HEK293T (cell line): ENCODE measurements around the gene ZNF672.
"Not testable (repeated sequence)": the region's sequence is repeated elsewhere in the genome, so short reads cannot be mapped to it uniquely, and the experiment has no call there.

Source experiments
- CTCF ChIA-PET: fragments of 350-600 bp; formaldehyde crosslinking; extraction: SDS; loops from one replicate; lab custom pipeline; 2021; ENCODE audit warnings: antibody characterized with exemption, inconsistent platforms; lab: Yijun Ruan, JAX
- POLR2A ChIA-PET: fragments of 350-600 bp; formaldehyde crosslinking; extraction: SDS; loops from one replicate; lab custom pipeline; 2020; ENCODE audit warnings: antibody characterized with exemption, inconsistent platforms; lab: Yijun Ruan, JAX
- DNase-seq: peaks from one replicate; pipeline ENCODE4 v3.0.0; 2012; ENCODE audit warnings: mixed read lengths; ENCODE audit errors: extremely low spot score
- ARNT ChIP-seq: fragments of 450-650 bp; IDR thresholded peaks from 2 replicates; pipeline ENCODE4 v1.6.1; 2017; ENCODE audit warnings: mild to moderate bottlenecking
- BHLHE40 ChIP-seq: fragments of 450-650 bp; IDR thresholded peaks from 2 replicates; pipeline ENCODE4 v1.6.1; 2016; ENCODE audit warnings: mild to moderate bottlenecking, moderate library complexity, borderline replicate concordance
- CTBP1 ChIP-seq: fragments of 450-650 bp; IDR thresholded peaks from 2 replicates; pipeline ENCODE4 v1.6.1; 2016; ENCODE audit warnings: borderline replicate concordance
- ELF4 ChIP-seq: fragments of 450-650 bp; IDR thresholded peaks from 2 replicates; pipeline ENCODE4 v1.6.1; 2017; ENCODE audit warnings: antibody characterized with exemption
- FOXA1 ChIP-seq: fragments of 450-650 bp; IDR thresholded peaks from 2 replicates; pipeline ENCODE4 v1.6.1; 2016; ENCODE audit warnings: mild to moderate bottlenecking
- FOXK2 ChIP-seq: fragments of 450-650 bp; IDR thresholded peaks from 2 replicates; pipeline ENCODE4 v1.6.1; 2016; ENCODE audit warnings: mild to moderate bottlenecking
- FOXM1 ChIP-seq: fragments of 450-650 bp; IDR thresholded peaks from 2 replicates; pipeline ENCODE4 v1.6.1; 2017; ENCODE audit warnings: mild to moderate bottlenecking, borderline replicate concordance
- HDGF ChIP-seq: fragments of 450-650 bp; IDR thresholded peaks from 2 replicates; pipeline ENCODE4 v1.6.1; 2017; ENCODE audit warnings: antibody characterized with exemption, borderline replicate concordance
- L3MBTL2 ChIP-seq: fragments of 450-650 bp; conservative IDR thresholded peaks from 2 replicates; pipeline ENCODE4 v1.6.1; 2016; ENCODE audit warnings: mild to moderate bottlenecking
- LEF1 ChIP-seq: fragments of 450-650 bp; IDR thresholded peaks from 2 replicates; pipeline ENCODE4 v1.6.1; 2017; ENCODE audit warnings: mild to moderate bottlenecking, borderline replicate concordance
- NFRKB ChIP-seq: fragments of 450-650 bp; IDR thresholded peaks from 2 replicates; pipeline ENCODE4 v1.6.1; 2016; ENCODE audit warnings: mild to moderate bottlenecking, moderate library complexity
- SP1 ChIP-seq: fragments of 450-650 bp; IDR thresholded peaks from 2 replicates; pipeline ENCODE4 v1.6.1; 2017
- SUZ12 ChIP-seq: fragments of 450-650 bp; IDR thresholded peaks from 2 replicates; pipeline ENCODE4 v1.6.1; 2016; ENCODE audit warnings: mild to moderate bottlenecking
- TARDBP ChIP-seq: fragments of 450-650 bp; IDR thresholded peaks from 2 replicates; pipeline ENCODE4 v1.6.1; 2016
- ZNF384 ChIP-seq: fragments of 450-650 bp; IDR thresholded peaks from 2 replicates; pipeline ENCODE4 v1.6.1; 2016
- TF ChIP-seq, protein P1 (sequence below): fragments of 450-650 bp; IDR thresholded peaks from 2 replicates; pipeline ENCODE4 v1.6.1; 2016

Gene ZNF672

DNA sequence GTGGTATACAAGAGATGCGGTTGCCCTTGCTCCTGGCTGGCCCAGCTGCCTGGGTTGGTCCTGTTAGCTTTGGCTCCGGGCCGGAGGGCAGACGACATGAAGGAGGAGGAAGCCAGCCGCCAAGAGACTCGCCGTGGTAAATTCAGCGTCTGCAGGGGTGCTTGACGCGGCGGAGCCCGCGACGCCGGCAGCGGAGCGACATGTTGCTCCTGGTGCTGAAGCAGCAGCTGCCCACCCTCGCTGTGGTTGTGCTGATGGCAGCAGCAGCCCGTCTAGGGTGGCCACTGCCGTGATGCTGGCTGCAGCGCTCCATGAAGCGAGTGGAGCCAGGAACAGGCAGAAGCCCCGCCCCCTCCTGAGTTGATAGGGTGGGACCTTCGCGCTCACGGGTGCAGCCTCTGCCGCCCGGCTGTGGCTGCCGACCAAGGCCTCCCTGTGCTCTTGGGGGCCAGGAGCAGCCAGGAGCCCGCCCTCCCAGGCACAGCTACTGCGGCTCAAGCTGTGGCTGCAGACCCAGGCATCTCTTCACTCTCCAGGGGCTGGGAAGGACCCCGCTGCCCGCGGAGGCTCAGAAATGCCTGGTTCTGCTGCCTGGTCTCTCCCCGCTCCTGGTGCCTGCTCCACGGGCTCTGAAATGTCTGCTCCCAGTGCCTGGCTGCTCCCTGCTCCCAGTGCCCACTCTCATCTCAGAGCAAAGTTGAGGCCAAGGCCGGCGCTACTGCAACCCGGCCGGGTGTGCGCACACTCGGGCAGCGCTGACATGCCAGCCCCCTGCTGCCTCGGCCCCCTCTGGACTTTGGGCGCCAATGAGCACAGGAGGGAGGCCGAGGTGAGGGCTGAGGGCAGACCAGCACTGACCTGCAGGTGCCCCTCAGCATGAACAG, 25.2 kb downstream of the ZNF672 start:
- POLR2A ChIA-PET, result no interaction called here
- TF ChIP-seq CTBP1 (no peak), SUZ12 (no peak), L3MBTL2 (peak; percentile 33; the same call in 1 of the 2 replicates)
- TF ChIP-seq, protein P1, sequence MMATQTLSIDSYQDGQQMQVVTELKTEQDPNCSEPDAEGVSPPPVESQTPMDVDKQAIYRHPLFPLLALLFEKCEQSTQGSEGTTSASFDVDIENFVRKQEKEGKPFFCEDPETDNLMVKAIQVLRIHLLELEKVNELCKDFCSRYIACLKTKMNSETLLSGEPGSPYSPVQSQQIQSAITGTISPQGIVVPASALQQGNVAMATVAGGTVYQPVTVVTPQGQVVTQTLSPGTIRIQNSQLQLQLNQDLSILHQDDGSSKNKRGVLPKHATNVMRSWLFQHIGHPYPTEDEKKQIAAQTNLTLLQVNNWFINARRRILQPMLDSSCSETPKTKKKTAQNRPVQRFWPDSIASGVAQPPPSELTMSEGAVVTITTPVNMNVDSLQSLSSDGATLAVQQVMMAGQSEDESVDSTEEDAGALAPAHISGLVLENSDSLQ, result no peak
- CTCF ChIA-PET, result no interaction called here
- DNase-seq, result peak; percentile 39

DNA sequence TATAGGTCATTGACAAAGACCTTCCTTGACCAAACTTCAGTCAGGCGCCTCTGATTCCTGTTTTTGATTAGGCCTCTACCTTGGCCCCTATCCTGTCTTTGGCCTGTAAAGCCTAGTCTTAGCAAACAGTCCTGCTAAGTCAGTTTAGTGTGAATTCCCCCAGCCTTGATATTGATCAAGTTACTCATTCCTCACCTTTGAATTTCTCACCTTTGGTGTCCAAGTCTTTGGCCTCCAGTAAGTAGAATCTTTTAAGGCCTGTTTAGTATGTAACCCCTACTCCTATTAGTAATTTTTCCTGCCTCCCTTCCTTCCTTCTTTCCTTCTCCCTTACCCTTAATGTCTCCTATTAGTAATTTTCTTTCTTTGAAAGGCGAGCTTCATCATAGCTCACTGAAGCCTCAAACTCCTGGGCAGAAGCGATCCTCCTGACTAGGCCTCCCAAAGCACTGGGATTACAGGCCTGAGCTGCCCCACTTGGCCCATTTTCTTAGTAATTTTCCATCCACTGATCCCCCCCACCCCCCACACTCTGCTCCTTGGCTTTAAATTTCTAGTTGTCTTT, 33.9 kb downstream of the ZNF672 start:
- POLR2A ChIA-PET, result interaction anchor here (2.1 kb wide), 1 partner anchor 13 kb away, joined by 9 read pairs; the partner anchor contains the start of gene ZNF692
- TF ChIP-seq BHLHE40, result no peak
- TF ChIP-seq TARDBP, result no peak
- TF ChIP-seq SUZ12, result no peak
- TF ChIP-seq FOXA1, result no peak
- TF ChIP-seq ZNF384, result no peak
- TF ChIP-seq L3MBTL2, result no peak
- no peak for TF ChIP-seq ARNT
- TF ChIP-seq NFRKB, result no peak
- TF ChIP-seq SP1, result no peak
- CTCF ChIA-PET, result no interaction called here
- no peak for DNase-seq

DNA sequence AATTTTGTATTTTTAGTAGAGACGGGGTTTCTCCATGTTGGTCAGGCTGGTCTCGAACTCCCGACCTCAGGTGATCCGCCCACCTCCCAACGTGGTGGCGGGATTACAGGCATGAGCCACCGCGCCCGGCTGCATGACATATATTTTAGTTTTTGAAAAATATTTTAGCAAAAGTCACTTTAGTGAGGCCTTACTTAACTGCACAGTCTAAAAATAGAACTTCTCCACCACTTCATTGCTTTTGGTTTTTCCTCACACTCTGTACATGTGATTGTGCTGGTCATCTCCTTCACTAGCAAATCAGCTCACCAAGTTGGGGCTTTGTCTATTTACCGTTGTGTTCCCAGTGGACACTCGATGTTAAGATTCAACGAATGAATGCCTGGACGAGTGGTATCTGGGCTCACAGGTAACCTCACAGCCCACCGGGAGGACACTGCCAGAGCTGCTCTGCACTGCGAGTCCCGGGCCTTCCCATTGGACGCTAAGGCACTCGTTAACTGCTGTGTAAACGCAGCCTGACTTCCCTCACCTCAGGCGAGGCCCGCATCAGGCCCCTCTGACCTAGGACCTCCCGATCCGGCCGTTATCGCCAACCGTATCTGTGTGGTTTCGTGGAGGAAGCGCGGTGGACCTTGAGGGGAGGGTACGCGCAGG, 34.9 kb downstream of the ZNF672 start:
- CTCF ChIA-PET, result no interaction called here
- POLR2A ChIA-PET, result interaction anchor here (1.1 to 2.1 kb wide), 3 partner anchors 13 to 33 kb away, joined by 6 to 9 read pairs (median 6); partner anchors contain the start of genes PGBD2 and ZNF692
- TF ChIP-seq, protein P1, result no peak
- TF ChIP-seq ARNT, result no peak
- TF ChIP-seq ELF4, result no peak
- TF ChIP-seq FOXM1, result no peak
- TF ChIP-seq L3MBTL2, result peak; percentile 72; the same call in 1 of the 2 replicates
- TF ChIP-seq SUZ12, result no peak
- TF ChIP-seq NFRKB, result no peak
- no peak for TF ChIP-seq CTBP1
- peak; percentile 39 for DNase-seq

DNA sequence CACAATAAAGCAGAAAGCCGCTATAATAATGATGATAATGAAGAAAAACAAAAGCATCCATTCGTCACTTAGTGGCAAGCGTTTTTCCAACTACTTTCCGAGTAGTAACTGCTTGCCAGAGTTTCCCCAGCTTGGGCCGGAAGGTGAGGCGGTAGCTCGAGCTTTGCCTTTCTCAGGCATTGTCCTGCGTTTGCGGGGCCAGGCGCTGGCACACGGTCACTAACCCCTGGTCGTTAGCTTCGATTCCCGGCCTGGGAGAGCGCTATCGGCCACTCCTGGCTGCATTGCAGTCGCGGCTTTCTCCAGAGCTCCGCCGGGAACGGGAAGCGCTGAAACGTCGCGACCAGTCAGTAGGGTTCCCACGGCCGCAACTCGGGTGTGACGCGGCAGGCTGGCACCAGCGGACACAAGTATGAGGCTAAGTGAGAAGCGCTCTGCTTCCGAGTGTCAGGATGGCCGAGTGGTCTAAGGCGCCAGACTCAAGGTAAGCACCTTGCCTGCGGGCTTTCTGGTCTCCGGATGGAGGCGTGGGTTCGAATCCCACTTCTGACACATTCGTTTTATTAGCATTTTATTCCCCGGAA, 35.5 kb downstream of the ZNF672 start:
- DNase-seq, result peak; percentile 76
- POLR2A ChIA-PET, result interaction anchor here (1.1 to 2.1 kb wide), 3 partner anchors 12 to 32 kb away, joined by 6 to 9 read pairs (median 6); partner anchors contain the start of genes PGBD2 and ZNF692
- CTCF ChIA-PET, result no interaction called here
- TF ChIP-seq FOXK2, result no peak
- TF ChIP-seq ELF4, result no peak
- TF ChIP-seq FOXM1, result no peak
- TF ChIP-seq LEF1, result no peak

DNA sequence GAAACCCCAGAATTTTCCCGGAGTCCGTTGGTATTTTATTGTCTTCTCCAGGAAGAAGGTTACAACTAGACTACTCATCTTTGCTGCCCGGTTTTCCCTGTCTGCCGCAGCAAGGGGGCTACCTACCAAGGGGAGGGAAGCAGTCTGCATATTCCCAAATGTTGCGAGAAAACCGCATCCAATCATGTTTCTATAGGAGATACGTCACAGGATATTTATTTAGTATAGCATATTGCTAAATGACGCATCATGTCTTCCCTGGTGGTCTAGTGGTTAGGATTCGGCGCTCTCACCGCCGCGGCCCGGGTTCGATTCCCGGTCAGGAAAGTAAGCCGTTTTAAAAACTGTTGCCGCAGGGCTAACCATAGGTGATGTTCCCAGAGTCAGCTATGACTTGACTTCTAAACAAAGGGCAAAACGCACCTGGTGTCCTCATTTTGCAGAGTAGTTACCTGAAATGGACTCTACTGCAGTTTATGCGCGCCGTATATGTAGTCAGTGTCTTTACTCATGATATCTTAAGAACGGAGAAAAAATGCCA, 36.0 kb downstream of the ZNF672 start:
- ChIA-PET CTCF (interaction anchor here (0.6 kb wide), 1 partner anchor 52 kb away, joined by 5 read pairs; no protein-coding TSS in a partner anchor), POLR2A (interaction anchor here (1.8 to 2.1 kb wide), 2 partner anchors 15 to 32 kb away, joined by 6 to 9 read pairs; partner anchors contain the start of genes PGBD2 and ZNF692)
- DNase-seq, result peak; percentile 49

DNA sequence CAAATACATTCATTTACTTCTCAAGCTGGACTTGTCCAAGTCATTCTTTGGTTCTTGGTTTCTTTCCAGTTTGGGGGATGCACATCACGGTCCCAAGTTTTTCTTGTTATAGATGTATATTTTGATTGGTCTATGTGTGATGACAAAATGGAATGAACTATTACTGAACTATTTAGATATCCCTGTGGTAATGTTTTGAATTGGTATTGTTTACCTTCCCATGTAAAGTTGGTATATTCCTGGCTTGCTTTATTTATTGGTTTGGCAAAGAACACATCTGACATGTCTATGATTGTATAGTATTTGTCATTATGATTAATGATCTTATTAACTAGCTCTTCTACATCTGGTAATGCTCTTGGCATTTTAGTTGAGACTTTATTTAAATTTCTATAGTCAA, 43.2 kb downstream of the ZNF672 start:
- TF ChIP-seq ELF4 (no peak), SP1 (no peak), TARDBP (no peak), NFRKB (no peak), SUZ12 (no peak), HDGF (no peak), FOXM1 (no peak), FOXK2 (no peak), BHLHE40 (no peak), CTBP1 (no peak), ZNF384 (no peak), FOXA1 (no peak), ARNT (no peak), L3MBTL2 (no peak), LEF1 (no peak)
- TF ChIP-seq, protein P1, result no peak
- no peak for DNase-seq
- CTCF ChIA-PET, result no interaction called here
- POLR2A ChIA-PET, result no interaction called here

More for the DNA sequence above, 36.0 kb downstream of the ZNF672 start:
- TF ChIP-seq ELF4 (no peak), LEF1 (no peak), HDGF (no peak)
- TF ChIP-seq, protein P1, result no peak

DNA sequence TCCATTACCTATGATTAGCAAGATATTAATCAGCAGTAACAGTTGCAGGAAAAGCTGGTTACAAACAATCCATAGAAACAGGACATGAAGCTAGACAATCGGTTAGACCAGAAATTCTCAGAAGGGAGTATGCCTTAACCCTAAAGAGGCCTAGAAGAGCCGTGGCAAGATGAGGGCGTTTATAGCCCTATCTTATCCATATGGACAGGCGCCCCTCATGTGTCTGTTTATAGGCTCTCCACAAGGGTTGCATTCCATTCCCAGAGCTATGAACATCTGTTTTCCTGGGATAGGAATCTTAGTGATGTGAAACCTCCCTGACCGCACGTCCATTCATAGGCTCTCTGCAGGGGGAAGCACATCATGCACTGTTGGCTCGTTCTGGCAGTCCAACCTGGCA, 44.4 kb downstream of the ZNF672 start:
- DNase-seq, POLR2A ChIA-PET, CTCF ChIA-PET: not testable (repeated sequence)
